Posterior cingulate gyrus (tissue), 11 donors: Measurements from ENCODE around the gene STOML1.

Source experiments
- DNase-seq, 10 donors: peaks; one replicate each; pipeline versions ENCODE4 v3.0.0 to v3.0.0-alpha.2; 2020 to 2021; ENCODE audit warnings: mixed read lengths in 3 of 10
- intact Hi-C: fragments of 100-400 bp; cut with DNase I; formaldehyde crosslinking; loops from one replicate; pipeline ENCODE4 v1.15.1; 2023

Gene STOML1

GRCh38 chr15:74022706-74023470 lies 30.8 kb upstream of the STOML1 start:
- peak in 1 of 10 donors; percentile 45 for DNase-seq
- intact Hi-C loops = no loop called here

GRCh38 chr15:74019734-74020133 lies 27.6 kb upstream of the STOML1 start:
- no peak for DNase-seq
- intact Hi-C loops = no loop called here

GRCh38 chr15:74013374-74013894 lies 21.3 kb upstream of the STOML1 start:
- no peak for DNase-seq
- intact Hi-C loops = no loop called here

DNA sequence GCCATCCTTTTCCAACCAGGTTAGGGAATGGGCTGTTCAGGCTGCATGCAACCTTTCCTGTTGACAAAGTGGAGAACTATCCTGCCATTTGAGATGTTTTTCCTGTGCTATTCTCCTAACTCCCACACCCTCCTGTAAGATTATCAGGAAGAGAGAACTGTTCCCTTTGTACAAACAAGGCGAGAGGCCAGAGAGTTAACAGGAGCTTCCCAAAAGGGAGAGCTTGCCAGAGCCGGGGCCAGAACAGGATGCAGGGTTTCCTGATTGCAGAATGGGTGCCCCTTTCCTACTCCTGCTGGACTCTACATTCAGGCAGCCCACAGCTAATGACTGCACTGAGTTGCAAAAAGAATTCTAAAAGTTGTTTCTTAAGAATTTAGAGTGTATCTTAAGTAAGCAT lies 19.5 kb upstream of the STOML1 start:
- intact Hi-C loops = no loop called here
- no peak for DNase-seq

DNA sequence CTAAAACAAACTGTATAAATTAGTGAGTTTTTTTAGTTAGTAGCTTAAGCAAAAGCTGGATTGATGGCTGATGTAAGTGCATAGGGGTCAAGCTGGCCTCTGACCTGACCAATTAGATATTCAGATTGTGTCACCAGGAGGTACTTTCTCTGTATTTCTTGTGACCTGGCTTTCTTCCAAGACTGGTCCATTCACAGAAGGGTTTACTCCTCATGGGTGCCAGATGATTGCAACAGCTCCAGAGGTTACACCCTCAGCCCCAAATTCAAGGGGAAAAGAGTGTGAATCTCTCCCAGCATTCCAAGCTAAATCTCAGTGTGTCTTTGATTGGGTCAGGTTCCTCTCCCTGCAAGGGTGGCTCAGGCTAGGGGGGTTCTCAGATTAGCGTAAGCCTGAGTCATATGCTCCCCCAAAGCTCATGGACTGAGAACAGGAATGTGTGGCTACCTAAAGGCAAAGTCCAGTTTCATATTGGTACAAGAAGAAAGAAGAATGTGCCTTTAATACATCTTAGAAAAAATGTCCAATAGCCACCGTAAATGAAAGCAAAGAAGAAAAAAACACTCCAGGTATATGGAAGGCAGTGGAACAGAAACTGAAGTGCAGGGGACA lies 18.9 kb upstream of the STOML1 start:
- intact Hi-C loops = no loop called here
- no peak for DNase-seq

DNA sequence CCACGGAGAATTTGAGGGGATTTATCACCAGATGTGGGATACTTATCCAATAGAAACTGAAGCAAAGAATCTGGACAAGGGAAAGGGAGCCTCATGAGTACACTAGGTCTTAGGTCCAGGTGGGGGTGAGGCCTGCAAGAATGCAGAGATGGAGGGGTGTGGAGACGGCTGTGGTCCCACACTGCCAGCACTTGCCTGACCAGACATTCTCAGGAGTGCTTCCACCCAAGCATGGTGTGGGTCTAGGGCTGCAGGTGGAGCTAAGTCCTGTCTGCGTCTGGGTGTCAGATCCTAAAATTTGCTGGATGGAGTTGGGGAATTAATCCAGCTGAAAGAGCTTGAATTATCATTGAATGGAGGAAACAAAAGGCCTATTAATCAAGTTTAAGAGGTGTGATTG lies 16.8 kb upstream of the STOML1 start:
- intact Hi-C loops = no loop called here
- no peak for DNase-seq

DNA sequence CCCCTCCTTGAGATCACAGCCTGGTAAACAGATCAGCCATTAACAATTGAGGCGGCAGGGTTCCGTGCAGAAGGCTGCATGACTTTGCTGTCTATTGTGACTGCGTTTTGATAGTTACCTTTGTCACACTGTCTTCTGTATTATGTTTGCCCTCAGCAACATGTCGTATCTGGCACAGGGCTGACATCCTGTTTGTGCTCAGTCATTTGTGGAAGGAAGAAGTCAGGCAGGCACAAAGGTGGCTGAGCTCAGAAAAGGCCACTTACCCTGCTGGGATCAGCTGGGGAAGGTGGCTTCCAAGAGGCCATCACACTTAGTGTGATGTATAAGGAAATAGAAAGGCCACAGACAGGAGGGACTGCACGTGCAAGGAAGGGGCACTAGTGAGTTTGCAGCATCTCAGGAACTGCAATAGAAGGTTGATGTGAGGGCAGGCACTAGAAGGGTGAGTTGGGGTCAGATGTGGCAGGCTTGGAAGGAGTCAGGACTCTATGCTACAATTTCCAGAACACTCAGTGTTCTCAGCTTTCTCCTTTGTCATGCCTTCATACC lies 15.8 kb upstream of the STOML1 start:
- DNase-seq = no peak
- intact Hi-C loops = no loop called here

- DNase-seq = no peak
- intact Hi-C loops = no loop called here
Observed at GRCh38 chr15:74006774-74007639, 14.9 kb upstream of the STOML1 start.

DNA sequence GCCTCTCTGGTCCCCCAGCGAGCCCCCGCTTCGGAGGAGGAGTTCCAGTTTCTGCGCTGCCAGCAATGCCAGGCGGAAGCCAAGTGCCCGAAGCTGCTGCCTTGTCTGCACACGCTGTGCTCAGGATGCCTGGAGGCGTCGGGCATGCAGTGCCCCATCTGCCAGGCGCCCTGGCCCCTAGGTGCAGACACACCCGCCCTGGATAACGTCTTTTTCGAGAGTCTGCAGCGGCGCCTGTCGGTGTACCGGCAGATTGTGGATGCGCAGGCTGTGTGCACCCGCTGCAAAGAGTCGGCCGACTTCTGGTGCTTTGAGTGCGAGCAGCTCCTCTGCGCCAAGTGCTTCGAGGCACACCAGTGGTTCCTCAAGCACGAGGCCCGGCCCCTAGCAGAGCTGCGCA lies 5.9 kb upstream of the STOML1 start:
- intact Hi-C loops = no loop called here
- DNase-seq = no peak

GRCh38 chr15:73996939-73997338 lies 4.8 kb upstream of the STOML1 start:
- DNase-seq = no peak
- intact Hi-C loops = no loop called here

GRCh38 chr15:73996267-73996666 lies 4.2 kb upstream of the STOML1 start:
- intact Hi-C loops = no loop called here
- DNase-seq = no peak

- intact Hi-C loops = loop anchor here (5.0 kb wide), 1 partner anchor 358 kb away; no protein-coding TSS in a partner anchor
- peak in 2 of 10 donors; percentile 20 to 83 for DNase-seq
Observed at GRCh38 chr15:73994912-73995622, 3.0 kb upstream of the STOML1 start.

DNA sequence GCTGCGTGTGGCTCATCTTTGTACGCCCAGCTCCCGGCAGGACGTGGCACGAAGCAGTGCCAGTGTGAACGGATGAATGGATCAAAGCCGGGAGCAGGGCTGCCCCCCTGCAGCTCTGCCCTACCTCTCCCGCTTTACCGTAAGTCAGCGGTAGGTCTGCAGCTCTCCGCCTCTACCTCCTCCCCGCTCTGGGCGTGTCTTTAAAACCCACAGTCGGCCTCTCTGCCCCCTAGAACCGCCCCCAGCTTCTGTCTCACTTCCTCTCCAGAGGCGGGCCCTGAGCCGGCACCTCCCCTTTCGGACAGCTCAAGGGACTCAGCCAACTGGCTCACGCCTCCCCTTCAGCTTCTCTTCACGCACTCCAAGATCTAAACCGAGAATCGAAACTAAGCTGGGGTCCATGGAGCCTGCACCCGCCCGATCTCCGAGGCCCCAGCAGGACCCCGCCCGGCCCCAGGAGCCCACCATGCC lies 2.4 kb upstream of the STOML1 start, which contains the start of gene PML:
TSS of gene PML (plus strand) at position 304 of the 471 bp plus-strand sequence. CDS start at position 401, 97 bp downstream.
- intact Hi-C loops = loop anchor here (5.0 kb wide), 1 partner anchor 357 kb away; no protein-coding TSS in a partner anchor
- peak; percentile 91 to 99 (median 95) for DNase-seq

- no peak for DNase-seq
- intact Hi-C loops = loop anchor here (5.0 kb wide), 1 partner anchor 356 kb away; no protein-coding TSS in a partner anchor
Observed at GRCh38 chr15:73993211-73993994, 1.3 kb upstream of the STOML1 start.

GRCh38 chr15:73992594-73992898 lies 451 bp upstream of the STOML1 start:
- intact Hi-C loops = loop anchor here (5.0 kb wide), 1 partner anchor 355 kb away; no protein-coding TSS in a partner anchor

DNA sequence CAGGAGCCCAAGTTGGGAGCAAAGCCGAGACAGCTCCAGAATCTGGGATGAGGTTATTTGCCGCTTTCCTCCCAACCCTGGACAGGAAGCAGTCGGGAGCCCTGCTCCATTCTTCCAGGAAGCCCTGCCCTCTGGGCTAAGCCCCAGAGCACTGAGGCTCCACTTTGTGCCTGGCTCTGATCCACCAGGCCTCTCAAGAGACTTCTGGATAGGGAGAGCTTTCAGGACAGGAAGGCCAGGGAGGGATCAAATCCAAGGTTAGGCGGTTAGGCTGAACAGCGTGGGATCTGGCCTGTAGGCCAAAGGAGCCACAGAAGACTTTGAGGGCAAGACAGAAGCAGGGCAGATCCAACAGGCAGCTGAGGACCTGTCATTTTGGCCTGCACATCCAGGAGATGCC lies 835 bp downstream of the STOML1 start:
- peak in 2 of 10 donors; percentile 47 to 88 for DNase-seq
- intact Hi-C loops = loop anchor here (5.0 kb wide), 1 partner anchor 354 kb away; no protein-coding TSS in a partner anchor

More at GRCh38 chr15:73992594-73992898, 451 bp upstream of the STOML1 start:
- DNase-seq = no peak

GRCh38 chr15:73990250-73991005 lies 1.7 kb downstream of the STOML1 start:
- intact Hi-C loops = loop anchor here (5.0 kb wide), 1 partner anchor 353 kb away; no protein-coding TSS in a partner anchor
- DNase-seq = no peak
